Stimulated activated naive CD8-positive, alpha-beta T cell treated with anti-CD3 and anti-CD28 coated beads, Interleukin-15, amount 100 ng/mL, for 72 hours (primary cell): ENCODE results near the gene FUT9.
"Not testable (repeated sequence)": the region's sequence is repeated elsewhere in the genome, so short reads cannot be mapped to it uniquely, and the experiment has no call there.

Source experiments
- ATAC-seq: fragments of 150-1000 bp; cut with Tn5 transposase; 2 replicates; pipeline ENCODE4 v1.10.0; 2021; ENCODE audit warnings: mild to moderate bottlenecking, moderate library complexity
- DNase-seq, 2 donors: peaks; one replicate each; pipeline ENCODE4 v3.0.0; 2021 to 2022
- H3K27ac Mint-ChIP-seq, 2 donors: one replicate each; pipeline ENCODE4 v1.8.0; 2022; ENCODE audit warnings: mild to moderate bottlenecking in 2 of 2, mixed read lengths in 2 of 2, moderate library complexity in 2 of 2
- H3K27me3 Mint-ChIP-seq: one replicate; pipeline ENCODE4 v1.8.0; 2022; ENCODE audit warnings: mixed read lengths
- H3K4me1 Mint-ChIP-seq: one replicate; pipeline ENCODE4 v1.8.0; 2022; ENCODE audit warnings: mild to moderate bottlenecking, mixed read lengths
- H3K4me3 Mint-ChIP-seq, 2 donors: one replicate each; pipeline ENCODE4 v1.8.0; 2022; ENCODE audit warnings: mild to moderate bottlenecking in 2 of 2, mixed read lengths in 2 of 2, moderate library complexity in 1 of 2
- H3K9me3 Mint-ChIP-seq, 2 donors: one replicate each; pipeline ENCODE4 v1.8.0; 2022; ENCODE audit warnings: mixed read lengths in 2 of 2

Gene FUT9

DNA sequence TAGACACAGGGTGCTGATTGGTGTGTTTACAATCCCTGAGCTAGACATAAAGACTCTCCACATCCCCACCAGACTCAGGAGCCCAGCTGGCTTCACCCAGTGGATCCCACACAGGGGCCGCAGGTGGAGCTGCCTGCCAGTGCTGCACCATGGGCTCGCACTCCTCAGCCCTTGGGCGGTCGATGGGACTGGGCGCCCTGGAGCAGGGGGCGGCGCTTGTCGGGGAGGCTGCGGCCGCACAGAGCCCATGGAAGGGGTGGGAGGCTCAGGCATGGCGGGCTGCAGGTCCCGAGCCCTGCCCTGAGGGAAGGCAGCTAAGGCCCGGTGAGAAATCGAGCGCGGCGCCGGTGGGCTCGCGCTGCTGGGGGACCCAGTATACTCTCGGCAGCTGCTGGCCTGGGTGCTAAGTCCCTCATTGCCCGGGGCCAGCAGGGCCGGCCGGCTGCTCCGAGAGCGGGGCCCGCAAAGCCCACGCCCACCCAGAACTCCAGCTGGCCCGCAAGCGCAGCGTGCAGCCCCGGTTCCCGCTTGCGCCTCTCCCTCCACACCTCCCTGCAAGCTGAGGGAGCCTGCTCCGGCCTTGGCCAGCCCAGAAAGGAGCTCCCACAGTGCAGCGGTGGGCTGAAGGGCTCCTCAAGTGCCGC is 245.1 kb downstream of the FUT9 start:
- not testable (repeated sequence) for DNase-seq, ATAC-seq, H3K27me3 Mint-ChIP-seq, H3K4me3 Mint-ChIP-seq, H3K4me1 Mint-ChIP-seq, H3K27ac Mint-ChIP-seq, H3K9me3 Mint-ChIP-seq
